Measurements from ENCODE around the gene NTM. TPM values are rescaled to one million over a fixed set of nuclear protein-coding genes. Genes with fewer than 3 reads are reported as not detected.
A peak's percentile ranks its signal among the peaks of the same experiment; 100 is the strongest.

Gene NTM
- total and polyA plus RNA-seq, 2 donors from 2014 or later, result 0.92 to 10.3 TPM

DNA sequence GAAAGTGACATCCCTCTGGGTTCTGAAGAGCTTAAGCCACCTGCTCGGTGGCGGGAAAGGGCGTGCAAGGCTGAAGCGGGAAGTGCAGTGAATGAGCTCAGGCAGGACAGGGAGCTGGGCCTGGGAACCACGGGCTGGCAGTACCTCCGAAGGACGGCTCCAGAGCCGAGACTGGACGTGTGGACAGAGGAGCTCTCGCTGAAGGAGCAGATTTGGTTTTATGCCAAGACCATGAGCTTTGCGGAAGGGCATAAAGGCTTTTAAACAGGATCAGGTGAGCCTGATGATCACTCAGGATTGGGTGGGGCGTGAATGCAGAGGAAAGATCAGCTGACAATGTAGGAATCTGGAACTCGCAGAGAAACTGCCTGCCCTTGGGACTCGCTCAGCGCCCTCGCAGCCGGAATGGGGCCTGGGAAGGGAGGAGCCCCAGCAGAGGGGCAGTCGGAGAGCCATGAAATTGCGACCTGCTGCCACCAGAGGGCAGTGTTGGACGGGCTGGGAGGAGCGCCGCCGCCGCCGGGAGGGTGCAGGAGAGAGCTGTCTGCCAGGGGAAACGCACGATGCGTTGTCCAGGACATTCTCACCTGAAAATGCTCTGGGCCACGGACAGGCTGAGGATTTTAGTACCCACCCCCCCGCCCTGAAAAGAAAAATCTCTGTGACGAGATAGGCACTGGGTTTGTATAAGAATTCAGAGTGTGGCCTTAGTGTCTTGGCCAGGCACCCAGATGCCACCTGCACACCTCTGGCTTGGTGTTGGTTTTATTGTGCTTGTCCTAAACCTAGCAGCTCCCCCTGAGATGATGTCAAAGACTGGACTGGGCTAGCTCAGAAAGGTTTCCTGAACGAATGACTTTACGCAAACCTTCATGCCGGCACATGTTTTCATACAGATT is 324.4 kb downstream of the NTM start:
- intact Hi-C loops (cut with DNase I), result no loop called here
- peak overlapping the region in 1 of 3 donors; percentile 17 for H3K9ac ChIP-seq (ENCODE audit: low read length in 3 of 3)

GRCh38 chr11:131695889-131696429 is 325.5 kb downstream of the NTM start:
- no peaks in the 10 kb centered on the region for H3K9me3 ChIP-seq (ENCODE audit: control insufficient read depth in 2 of 3, insufficient read depth in 1 of 3, low read length in 3 of 3)
- no peak overlapping the region for H3K27ac ChIP-seq (ENCODE audit: low read depth in 2 of 2, low read length in 2 of 2)
- no peak for TF ChIP-seq CTCF (IDR thresholded peaks at IDR 0.05; ENCODE audit: borderline replicate concordance, extremely low read depth, insufficient read depth)
- no peak overlapping the region for H3K9ac ChIP-seq (ENCODE audit: low read length in 3 of 3)
- DNase-seq (peak in 1 of 5 donors; percentile 31), FAIRE-seq (no peak)
- H3K27me3 ChIP-seq (ENCODE audit: control insufficient read depth, insufficient read depth, low read length), result no peaks in the 10 kb centered on the region
- H3K36me3 ChIP-seq (ENCODE audit: control insufficient read depth in 2 of 3, insufficient read depth in 3 of 3, low read length in 3 of 3), result no peaks in the 10 kb centered on the region
- intact Hi-C loops (cut with DNase I), result no loop called here
- no peak overlapping the region for H3K4me3 ChIP-seq (ENCODE audit: low read length in 3 of 3)
- H3K4me1 ChIP-seq (ENCODE audit: control insufficient read depth in 2 of 3, insufficient read depth in 2 of 3, low read depth in 1 of 3, low read length in 3 of 3), result peaks cover 0 to 4% (median 0%) of the 10 kb centered on the region in 3 donors

More for the DNA sequence above, 324.4 kb downstream of the NTM start:
- Histone ChIP-seq H3K27me3 (ENCODE audit: control insufficient read depth, insufficient read depth, low read length) (no peaks in the 10 kb centered on the region), H3K4me3 (ENCODE audit: low read length in 3 of 3) (no peak overlapping the region), H3K9me3 (ENCODE audit: control insufficient read depth in 2 of 3, insufficient read depth in 1 of 3, low read length in 3 of 3) (no peaks in the 10 kb centered on the region), H3K27ac (ENCODE audit: low read depth in 2 of 2, low read length in 2 of 2) (no peak overlapping the region), H3K36me3 (ENCODE audit: control insufficient read depth in 2 of 3, insufficient read depth in 3 of 3, low read length in 3 of 3) (no peaks in the 10 kb centered on the region), H3K4me1 (ENCODE audit: control insufficient read depth in 2 of 3, insufficient read depth in 2 of 3, low read depth in 1 of 3, low read length in 3 of 3) (peaks cover 0 to 4% (median 0%) of the 10 kb centered on the region in 3 donors)
- TF ChIP-seq CTCF (IDR thresholded peaks at IDR 0.05; ENCODE audit: borderline replicate concordance, extremely low read depth, insufficient read depth), result peak; percentile 96
- DNase-seq (peak; percentile 91 to 94 (median 92)), FAIRE-seq (no peak)

GRCh38 chr11:131696690-131697089 is 326.3 kb downstream of the NTM start:
- FAIRE-seq (no peak), DNase-seq (peak in 4 of 5 donors; percentile 54 to 79 (median 76))
- Histone ChIP-seq H3K36me3 (ENCODE audit: control insufficient read depth in 2 of 3, insufficient read depth in 3 of 3, low read length in 3 of 3) (no peaks in the 10 kb centered on the region), H3K4me1 (ENCODE audit: control insufficient read depth in 2 of 3, insufficient read depth in 2 of 3, low read depth in 1 of 3, low read length in 3 of 3) (peaks cover 0 to 4% (median 0%) of the 10 kb centered on the region in 3 donors), H3K9ac (ENCODE audit: low read length in 3 of 3) (no peak overlapping the region), H3K27ac (ENCODE audit: low read depth in 2 of 2, low read length in 2 of 2) (no peak overlapping the region), H3K9me3 (ENCODE audit: control insufficient read depth in 2 of 3, insufficient read depth in 1 of 3, low read length in 3 of 3) (no peaks in the 10 kb centered on the region), H3K4me3 (ENCODE audit: low read length in 3 of 3) (no peak overlapping the region), H3K27me3 (ENCODE audit: control insufficient read depth, insufficient read depth, low read length) (no peaks in the 10 kb centered on the region)
- no peak for TF ChIP-seq CTCF (IDR thresholded peaks at IDR 0.05; ENCODE audit: borderline replicate concordance, extremely low read depth, insufficient read depth)
- intact Hi-C loops (cut with DNase I), result no loop called here
